Left ventricle myocardium superior (tissue), 1 donor: ENCODE results near the gene TCAF2. TPM values are rescaled to one million over a fixed set of nuclear protein-coding genes. Genes with fewer than 3 reads are reported as not detected.
A peak's percentile ranks its signal among the peaks of the same experiment; 100 is the strongest.
"Not testable (repeated sequence)": the region's sequence is repeated elsewhere in the genome, so short reads cannot be mapped to it uniquely, and the experiment has no call there.

Experiments
- ATAC-seq: fragments of 200-7000 bp; cut with Tn5 transposase; one replicate; pipeline ENCODE4 v1.9.1; 2020; ENCODE audit warnings: mild to moderate bottlenecking, moderate library complexity
- DNase-seq: peaks from one replicate; pipeline ENCODE4 v3.0.0-alpha.2; 2020
- intact Hi-C: fragments of 100-400 bp; cut with micrococcal nuclease; formaldehyde crosslinking; loops from one replicate; pipeline ENCODE4 v1.11.0; 2022
- long read RNA-seq: library from polyadenylated mRNA; unstranded; transcript quantifications from one replicate; pipeline ENCODE4 v2.0.0, GENCODE V29; 2021
- total RNA-seq: library from RNA; stranded (reverse); fragmentation: NEBNext Ultra II Directional; extraction: Animal tissue kit (Norgen Biotek cat#: 25700); gene quantifications from one replicate; pipeline ENCODE4 v1.2.1, GENCODE V29; 2021
- donor health status: DM: no; HTN: yes; CAD: no; lungs with severe emphysema.

Gene TCAF2
- total RNA-seq, result 0.52 TPM
- long read RNA-seq, partial matches to known transcripts, result 0 of 1 reads
- long read RNA-seq, other reads (novel, unspliced or antisense), result 1 of 1 reads

DNA sequence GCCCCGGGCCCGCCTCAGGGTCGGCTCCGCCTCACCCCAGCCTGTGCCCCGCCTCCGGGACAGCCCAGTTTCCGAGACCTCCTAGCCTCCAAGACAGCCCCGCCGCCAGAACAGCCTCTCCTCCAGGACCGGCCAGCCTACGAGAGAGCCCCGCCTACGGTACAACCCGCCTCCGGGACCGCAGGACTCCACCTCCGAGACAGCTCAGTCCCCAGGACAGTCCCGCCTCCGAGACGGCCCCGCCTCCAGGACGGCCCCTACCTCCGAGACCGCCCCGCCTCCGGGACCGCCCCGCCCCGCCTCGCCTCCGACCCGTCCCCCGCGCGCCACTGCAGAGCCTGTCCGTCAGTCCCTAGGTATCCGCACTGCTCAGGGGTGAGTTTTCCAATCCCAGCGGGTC is at the start of gene TCAF2:
TSS of gene TCAF2 (plus strand) at position 329 of the 400 bp plus-strand sequence.
- intact Hi-C loops, DNase-seq: not testable (repeated sequence)
- peak; percentile 99 for ATAC-seq

DNA sequence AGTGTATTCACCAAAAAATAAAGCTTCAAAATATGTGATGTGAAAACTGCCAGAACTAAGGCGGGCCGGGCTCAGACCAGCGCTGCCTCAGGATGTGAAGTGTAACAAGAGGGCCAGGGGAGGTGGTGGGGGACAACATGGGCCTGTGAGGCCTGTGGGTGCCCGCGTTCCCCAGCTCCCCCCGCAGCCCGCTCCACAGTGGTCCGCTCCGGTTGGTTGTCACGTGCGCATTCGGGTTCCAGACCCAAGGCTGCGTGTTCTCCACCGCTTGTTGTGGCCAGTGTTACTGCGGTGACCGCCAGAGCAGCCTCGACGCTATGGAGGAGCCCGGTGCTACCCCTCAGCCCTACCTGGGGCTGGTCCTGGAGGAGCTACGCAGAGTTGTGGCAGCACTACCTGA is 49.3 kb upstream of the TCAF2 start, which contains the start of gene CTAGE15:
TSS of gene CTAGE15 (plus strand) at position 301 of the 400 bp plus-strand sequence. CDS start at position 318, 17 bp downstream.
- DNase-seq, intact Hi-C loops, ATAC-seq: not testable (repeated sequence)

DNA sequence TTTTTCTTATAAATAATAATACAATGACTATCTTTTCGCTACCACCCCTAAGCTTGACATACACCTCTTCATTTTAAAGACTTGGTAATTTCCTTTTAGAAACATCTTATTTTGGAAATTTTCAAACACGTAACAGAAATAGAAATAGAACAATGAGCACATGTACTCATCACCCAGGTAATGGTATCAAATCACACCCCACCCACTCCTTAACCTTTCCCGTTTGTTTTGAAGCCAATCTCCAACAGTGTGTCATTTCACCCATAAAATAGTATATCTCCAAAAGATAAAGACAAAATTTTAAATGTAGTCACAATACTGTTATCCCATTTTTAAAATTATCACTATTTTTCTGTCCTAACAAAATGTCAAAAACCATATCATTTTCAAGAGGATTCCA is 32.6 kb upstream of the TCAF2 start:
- DNase-seq, ATAC-seq, intact Hi-C loops: not testable (repeated sequence)

DNA sequence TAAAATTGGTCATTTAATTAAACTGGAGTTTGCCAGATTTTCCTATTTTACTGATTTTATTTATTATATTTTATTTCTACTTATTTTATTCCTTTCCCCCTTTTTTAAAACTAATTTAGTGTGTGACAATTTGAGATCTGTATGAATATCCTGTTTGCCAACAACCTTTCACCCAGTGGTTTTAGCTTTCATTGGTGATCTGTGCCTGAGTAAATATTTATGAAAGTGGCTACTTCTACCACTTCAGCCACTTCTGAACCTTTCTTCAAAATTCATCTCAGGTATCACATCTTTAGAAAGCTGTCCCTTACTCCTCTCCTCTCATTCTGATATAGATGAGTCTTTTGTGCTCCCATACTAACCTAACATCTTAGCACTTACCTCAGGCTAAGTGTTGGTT is 30.9 kb upstream of the TCAF2 start:
- intact Hi-C loops, DNase-seq, ATAC-seq: not testable (repeated sequence)

DNA sequence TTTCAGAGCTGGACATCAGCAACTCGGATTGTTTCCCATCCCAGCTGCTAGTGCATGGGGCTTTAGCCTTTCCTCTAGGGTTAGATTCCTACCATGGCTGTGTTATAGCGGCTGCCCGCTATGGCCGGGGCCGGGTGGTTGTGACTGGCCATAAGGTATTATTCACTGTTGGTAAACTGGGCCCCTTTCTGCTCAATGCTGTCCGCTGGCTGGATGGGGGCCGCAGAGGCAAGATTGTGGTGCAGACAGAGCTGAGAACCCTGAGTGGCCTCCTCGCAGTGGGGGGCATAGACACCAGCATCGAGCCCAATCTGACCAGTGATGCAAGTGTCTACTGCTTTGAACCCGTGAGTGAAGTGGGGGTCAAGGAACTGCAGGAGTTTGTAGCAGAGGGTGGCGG is 22.7 kb upstream of the TCAF2 start:
- ATAC-seq, intact Hi-C loops: not testable (repeated sequence)
- DNase-seq, result peak; percentile 15

DNA sequence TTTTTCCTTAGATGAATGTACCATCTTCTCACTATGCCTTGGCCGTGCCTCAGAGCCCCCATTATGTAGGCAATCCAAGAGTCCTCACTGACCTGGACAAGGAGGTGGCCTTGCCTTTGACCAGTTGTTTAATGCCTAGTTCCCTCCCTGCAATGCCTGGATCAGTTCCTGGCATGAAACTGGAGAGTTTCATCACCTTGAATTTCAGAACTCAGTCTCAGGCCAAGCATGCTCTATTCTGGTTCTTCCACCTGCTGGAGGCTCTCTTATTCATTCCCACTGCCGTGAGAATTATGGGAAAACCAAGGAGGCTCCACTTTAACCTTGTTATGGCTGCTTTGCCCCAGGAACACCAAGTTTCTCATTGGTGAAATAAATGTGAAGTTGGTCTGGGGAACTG is 17.2 kb upstream of the TCAF2 start:
- intact Hi-C loops, ATAC-seq, DNase-seq: not testable (repeated sequence)

DNA sequence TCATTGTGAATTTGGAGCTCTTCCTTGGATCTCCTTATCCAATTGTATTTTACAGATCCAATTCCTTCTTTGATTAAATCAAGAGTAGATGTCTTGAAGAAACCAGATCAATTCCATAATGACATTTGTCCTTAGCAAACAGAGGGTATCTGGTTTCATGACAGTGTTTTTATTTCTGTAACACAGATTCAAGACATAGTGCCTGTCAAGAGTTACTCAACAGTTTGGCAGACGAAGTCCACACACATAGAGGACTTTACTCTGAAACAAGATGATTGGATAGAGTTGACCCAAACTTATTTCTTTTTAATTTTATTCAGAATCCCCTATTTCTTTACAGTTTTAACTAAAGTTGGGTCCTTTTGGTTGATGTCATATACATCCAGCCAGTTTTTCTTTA is 14.7 kb upstream of the TCAF2 start:
- intact Hi-C loops, ATAC-seq, DNase-seq: not testable (repeated sequence)

DNA sequence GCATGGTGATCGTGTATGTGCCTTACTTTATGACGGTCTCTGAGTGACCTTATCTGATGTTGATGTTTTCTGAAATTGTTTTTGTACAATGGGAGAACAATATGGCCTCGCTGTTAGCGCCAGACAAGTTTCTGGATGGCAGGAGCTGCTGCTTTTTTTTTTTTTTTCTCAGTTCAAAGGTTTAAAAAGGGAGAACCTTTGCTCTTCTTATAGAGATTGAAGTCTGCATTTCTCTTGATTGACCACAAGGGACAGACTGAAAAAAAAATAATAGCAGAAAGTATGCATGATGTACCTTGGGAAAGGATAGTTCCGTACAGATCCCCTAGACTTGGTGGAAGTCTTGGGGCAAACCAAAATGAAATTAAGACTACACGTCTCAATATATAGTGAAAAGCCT is 5.2 kb upstream of the TCAF2 start:
- ATAC-seq, result not testable (repeated sequence)

DNA sequence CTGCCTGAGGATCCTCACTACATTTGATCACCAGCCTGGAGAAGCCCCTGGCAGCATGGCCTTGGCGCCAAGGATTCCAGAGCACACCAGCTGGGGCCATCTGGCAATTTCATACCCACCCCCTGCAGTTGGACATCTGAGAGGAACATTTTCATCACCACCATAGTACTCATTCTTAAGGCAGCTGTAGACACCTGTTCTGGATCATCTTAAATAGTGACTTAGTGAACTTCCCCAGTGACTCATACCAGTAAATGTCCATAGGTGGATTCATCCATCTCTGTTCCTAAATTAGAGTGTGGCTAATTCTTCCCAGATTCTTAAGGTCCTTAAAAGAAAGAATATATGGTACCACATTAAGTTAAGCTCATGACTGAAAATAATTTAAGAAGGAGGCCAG is 3.6 kb upstream of the TCAF2 start:
- ATAC-seq, DNase-seq, intact Hi-C loops: not testable (repeated sequence)

More for the DNA sequence above, 5.2 kb upstream of the TCAF2 start:
- intact Hi-C loops, DNase-seq: not testable (repeated sequence)

DNA sequence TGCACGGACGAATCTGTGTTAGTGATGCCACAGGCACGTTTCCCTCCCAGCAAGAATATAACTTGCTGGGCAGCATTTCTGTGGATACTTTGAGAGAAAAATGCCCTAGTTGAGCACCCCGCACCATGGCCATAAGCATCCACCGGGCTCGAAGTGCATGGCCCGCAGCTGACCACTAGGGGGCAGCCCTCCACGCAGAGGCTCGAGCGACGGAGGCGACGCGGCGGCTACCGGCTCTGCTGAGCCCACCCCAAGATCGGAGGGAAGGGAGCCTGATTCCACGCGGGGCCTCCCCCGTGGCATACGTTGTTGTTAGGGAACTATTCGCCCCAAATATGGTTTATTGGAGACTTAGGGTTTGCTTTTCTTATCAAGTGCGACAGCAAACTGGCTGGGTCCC is 716 bp upstream of the TCAF2 start:
- peak; percentile 75 for ATAC-seq
- intact Hi-C loops, DNase-seq: not testable (repeated sequence)

DNA sequence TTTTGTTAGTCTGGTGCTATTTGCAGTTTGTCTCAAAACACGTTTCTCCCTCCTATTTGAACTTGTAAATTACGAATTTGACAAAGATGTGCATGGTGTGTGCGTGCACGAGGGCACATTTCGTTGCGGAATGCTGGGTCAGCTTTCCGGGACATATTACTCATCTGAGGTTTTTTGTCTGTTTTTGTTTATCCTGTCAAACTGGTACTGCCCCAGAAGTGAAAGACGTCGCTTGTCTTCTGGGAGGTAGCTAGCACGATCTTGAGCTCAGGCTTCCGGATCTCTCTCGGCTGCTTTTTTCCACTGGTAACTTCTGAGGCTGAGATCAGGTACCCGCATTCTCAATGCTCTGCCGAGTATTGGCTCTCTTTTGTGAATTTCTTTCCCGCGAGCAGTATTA is 401 bp downstream of the TCAF2 start:
- DNase-seq, intact Hi-C loops: not testable (repeated sequence)
- peak; percentile 3 for ATAC-seq

DNA sequence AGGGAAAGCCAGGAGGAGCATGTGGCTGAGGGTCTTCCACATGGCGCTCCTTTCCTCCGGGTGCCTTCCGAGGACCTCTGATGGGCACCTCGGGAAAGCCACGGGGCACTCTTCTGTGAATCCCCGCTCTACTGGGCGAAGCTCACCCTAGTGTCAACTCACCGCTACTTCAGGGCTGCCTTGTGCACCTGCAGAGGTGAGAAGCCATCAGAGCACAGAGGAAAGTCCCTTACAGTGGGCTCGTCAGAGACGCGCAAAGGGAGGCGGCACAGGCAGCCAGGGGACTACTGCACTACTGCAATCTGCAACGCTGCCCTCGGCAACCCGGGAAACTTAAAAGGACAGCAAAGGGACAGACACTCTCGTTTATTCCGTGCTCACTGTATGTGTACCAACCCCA is 1.4 kb downstream of the TCAF2 start:
- intact Hi-C loops, DNase-seq, ATAC-seq: not testable (repeated sequence)

DNA sequence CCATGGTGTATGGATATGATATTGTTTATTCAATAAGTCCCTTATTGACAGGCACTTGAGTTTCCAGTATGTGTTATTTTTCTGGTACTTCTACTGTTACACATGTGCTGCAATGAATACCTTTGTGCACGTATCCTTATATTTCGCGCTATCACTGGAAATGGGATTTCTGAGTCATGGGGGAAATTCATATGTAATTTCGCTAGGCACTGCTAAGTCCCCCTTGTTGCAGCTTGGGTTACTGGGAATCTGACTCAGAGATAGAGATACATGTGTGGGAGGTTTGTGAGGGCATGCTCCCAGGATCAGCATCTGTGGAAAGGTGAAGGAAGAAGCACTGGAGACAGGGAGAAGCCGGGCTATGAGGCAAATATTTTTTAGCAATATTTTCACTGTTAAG is 9.9 kb downstream of the TCAF2 start:
- intact Hi-C loops, DNase-seq, ATAC-seq: not testable (repeated sequence)

DNA sequence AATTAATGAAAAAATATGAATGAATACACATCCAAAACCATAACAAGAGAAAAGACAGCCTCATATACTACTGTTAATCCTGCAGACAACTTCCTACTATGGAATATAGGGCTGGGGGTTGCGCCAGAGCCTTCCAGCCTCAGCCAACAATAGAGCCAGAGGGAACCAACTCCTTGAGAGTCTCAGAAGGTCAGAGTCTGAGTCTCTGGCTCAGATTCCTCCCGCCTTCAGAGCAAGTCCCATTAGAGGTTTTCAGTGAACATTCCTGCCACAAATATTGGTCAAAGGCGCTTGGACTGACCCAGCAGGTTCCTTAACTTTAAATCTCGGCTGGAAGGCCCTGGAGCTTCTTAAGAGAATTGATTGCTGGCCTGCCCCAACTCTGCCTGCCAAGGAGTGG is 11.7 kb downstream of the TCAF2 start:
- DNase-seq, intact Hi-C loops, ATAC-seq: not testable (repeated sequence)

DNA sequence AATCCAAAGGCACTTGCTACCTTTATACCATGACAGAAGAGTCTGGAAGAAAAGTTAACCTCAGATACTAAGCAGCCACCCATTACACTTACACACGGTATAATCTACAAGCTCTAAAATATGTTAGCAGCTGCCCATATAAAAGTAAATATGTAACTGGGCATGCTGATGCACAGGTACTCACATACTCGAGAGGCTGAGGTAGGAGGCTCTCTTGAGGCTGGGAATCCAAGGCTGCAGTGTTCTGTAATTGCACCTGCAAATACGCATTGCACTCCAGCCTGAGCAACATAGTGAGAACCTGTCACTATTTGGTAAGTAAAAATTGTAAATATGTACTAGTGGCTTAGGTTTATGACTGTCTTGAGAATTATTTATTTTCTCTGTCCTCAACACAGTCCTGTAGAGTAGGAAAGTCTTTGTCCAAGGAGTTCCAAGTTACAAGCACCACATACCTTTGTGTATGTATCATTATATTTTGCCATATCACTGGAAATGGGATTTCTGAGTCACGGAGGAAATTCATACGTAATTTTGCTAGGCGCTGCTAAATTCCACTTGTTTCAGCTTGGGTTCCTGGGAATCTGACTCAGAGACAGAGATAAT is 12.3 kb downstream of the TCAF2 start:
- DNase-seq, intact Hi-C loops, ATAC-seq: not testable (repeated sequence)

DNA sequence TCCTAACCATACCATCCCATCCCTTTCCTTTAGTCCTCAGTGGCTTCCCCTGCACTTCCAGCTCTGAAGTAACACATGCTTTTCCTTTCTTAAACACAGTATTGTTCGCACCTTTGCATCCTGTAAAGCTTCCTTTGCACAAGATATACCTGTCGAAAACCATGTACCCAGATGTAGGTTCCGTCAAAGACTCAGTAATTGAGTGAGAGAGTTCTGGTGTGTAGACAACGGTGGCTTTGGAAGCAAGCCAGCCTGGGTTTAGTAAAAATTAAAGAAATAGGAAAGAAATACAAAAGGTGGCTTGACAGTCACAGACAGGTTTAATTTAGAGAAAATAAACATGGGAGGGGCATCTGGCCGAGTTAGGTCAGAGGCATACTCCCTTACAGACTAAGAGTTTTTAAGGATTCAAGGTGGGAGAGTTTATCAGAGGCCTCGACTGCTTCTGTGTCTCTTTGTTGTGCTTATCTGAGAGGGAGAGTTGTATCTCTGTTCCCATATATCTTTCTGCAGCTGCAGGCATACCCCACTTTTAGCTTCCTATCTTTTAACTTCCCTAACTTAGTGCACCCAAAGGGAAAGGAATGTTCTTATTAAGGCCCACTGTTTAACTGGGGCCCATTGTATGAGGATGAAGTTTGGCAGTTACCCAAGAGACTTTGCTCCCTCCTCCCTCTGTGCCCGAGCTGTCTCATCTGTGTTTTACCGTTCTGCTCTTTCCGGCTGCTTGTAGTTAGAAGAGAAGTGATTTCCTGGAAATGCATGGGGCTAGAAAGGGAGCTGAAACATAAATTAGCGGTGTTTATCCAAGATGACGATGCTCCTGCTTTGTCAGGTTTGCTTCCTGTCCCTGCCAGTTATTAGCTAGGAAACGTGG is 14.8 kb downstream of the TCAF2 start:
- ATAC-seq, result not testable (repeated sequence)

DNA sequence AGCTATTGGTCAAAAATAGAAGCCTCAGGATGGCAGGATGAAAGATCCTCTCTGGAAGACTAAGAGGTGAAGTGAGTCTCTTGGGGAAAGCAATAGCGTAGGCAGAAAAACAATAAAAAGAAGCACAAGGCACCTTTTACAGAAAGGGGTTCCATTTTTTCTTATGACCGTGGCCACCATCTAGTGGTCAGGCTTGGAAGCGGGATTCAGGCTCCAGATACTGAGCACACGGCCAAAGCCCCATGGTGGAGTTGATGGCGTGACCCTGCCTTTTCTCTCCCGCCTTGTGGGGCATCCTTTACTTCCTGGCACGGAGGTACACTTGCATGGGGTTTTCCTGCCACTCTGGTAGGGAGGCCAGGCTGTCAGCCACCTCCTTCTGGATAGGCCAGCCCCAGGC is 18.6 kb downstream of the TCAF2 start:
- DNase-seq, ATAC-seq, intact Hi-C loops: not testable (repeated sequence)

More for the DNA sequence above, 14.8 kb downstream of the TCAF2 start:
- DNase-seq, intact Hi-C loops: not testable (repeated sequence)

DNA sequence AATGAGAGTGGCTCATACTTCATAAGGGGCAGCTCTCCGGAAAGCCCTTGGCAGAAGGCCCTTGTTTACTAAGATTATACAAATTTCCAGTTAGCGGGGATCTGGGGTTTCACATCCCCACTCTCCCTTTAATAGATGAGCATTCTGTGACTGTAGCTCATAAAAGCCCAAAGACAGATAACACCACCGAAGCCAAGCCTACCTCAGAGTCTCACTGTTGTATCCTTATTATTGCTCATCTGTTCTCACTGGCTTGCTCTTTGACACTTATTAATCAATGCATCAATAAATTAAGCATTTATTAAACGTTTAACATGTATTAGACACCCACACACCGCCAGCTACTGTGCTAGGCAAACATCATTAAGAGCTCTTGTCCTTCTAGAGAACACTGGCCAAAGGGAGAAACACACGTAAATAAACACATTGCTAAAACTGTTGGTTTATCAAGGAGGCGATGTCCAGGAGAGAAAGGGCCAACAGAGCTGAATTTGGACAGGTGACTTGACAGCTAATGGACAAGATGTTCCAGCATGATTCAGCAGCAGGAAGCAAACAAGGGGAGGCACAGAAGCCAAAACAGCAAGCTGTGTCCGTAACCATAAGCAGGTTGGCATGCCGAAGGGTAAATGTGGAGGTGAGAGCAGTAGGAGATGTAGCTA is 19.9 kb downstream of the TCAF2 start:
- intact Hi-C loops, ATAC-seq, DNase-seq: not testable (repeated sequence)

DNA sequence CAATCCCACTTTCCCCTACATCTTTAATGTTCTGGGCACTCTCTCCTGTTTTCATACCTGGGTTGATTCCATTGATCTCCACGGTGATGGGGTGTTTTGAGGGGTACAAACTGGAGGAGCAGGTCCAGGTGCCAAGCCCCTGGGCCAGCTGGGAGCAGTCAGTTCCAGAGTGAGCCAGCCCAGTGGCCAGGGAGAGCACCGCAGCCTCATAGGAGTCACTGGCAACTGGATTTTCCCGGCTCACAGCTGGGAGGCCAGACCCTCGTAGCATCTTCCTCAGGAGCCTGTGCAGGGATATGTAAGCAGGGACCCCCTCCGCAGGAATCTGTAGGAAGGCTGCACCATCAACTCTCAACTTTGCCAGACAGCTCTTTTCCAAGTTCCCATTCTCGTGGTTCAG is 25.8 kb downstream of the TCAF2 start:
- ATAC-seq, DNase-seq, intact Hi-C loops: not testable (repeated sequence)
